T-helper 1 cell (primary cell): ENCODE data around the gene RTL1.

Source experiments
- DNase-seq, 5 donors: peaks; one replicate each; pipeline ENCODE4 v3.0.0-alpha.2; 2012 to 2020

Gene RTL1

GRCh38 chr14:100898465-100898864, 5.1 kb downstream of the RTL1 start:
- DNase-seq: no peak

DNA sequence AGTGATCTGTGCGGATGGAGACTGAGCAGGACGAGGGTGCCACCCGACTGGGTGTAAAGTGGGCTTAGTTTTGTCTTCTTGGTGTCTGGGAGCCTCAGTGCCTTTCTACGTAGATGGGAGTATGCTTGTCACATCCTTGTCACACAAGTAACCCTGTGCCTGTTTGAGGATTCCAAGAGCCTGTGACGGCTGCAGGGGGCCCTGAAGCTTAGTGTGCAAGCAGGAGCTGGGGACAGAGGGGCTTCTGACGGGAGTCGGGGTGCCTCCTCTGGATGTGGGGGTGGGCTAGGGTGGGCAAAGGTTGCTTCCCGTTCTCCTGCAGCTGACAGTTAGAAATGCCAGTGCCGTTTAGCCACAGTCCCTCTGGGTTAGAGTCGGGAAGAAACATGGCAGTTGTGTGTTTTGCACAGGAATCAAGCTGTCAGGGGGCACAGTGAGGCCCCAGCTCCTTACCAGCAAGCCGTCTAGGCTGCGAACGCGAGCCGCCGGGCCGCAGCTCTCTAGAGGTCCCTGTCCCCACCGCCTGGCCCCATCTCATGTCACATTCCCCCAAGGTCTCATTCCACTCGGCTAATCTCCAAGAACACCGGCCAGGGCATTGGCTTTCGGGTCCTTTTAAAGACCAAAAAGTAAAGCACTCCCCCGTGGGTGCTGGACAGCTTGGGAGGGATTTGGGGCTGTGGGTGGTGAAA, 7.0 kb downstream of the RTL1 start:
- DNase-seq: no peak

GRCh38 chr14:100895411-100895810, 8.1 kb downstream of the RTL1 start:
- DNase-seq: no peak

DNA sequence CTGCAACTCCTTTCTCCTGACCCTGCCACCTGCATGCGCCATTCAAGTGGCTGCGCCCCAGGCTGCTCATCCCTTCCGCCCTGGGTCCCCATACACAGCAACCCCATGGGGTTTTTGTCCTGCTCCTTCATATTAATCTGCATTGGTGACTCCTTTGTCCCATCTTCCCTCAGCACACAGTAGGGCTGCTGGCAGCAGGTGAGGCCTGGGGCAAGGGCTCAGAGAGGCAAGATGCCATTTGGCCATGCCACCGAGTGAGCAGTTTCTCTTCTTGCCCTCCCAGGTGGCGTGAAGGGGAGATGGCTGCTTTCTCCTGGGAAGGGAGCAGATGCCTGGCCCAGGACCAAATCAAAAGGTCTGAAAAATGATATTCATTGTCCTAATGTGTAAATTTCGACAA, 9.1 kb downstream of the RTL1 start:
- no peak for DNase-seq

GRCh38 chr14:100893760-100894159, 9.8 kb downstream of the RTL1 start:
- no peak for DNase-seq

- DNase-seq: no peak
Measured at GRCh38 chr14:100893228-100893601, 10.3 kb downstream of the RTL1 start.

GRCh38 chr14:100892496-100893227, 10.9 kb downstream of the RTL1 start:
- no peak for DNase-seq

GRCh38 chr14:100891501-100892445, 11.7 kb downstream of the RTL1 start:
- no peak for DNase-seq

DNA sequence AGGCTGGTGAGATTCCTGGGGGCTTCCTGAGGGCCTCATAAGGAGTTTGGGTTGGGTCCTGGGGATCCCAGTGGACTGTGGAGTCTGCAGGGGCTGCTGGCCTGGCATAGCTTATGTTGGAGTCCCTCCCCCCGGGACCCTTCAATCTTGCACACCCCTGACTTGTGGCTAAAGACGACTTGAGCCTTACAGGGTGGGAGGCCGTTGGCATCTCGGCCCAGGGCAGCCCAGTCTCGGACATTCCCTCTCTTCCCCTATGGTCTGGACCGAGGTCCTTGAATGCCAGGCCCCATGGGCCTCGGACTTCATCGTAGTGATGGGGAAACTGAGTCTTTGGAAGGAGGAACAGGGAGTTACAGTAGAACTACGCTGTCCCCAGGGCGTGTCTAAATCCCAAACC, 12.5 kb downstream of the RTL1 start:
- no peak for DNase-seq

DNA sequence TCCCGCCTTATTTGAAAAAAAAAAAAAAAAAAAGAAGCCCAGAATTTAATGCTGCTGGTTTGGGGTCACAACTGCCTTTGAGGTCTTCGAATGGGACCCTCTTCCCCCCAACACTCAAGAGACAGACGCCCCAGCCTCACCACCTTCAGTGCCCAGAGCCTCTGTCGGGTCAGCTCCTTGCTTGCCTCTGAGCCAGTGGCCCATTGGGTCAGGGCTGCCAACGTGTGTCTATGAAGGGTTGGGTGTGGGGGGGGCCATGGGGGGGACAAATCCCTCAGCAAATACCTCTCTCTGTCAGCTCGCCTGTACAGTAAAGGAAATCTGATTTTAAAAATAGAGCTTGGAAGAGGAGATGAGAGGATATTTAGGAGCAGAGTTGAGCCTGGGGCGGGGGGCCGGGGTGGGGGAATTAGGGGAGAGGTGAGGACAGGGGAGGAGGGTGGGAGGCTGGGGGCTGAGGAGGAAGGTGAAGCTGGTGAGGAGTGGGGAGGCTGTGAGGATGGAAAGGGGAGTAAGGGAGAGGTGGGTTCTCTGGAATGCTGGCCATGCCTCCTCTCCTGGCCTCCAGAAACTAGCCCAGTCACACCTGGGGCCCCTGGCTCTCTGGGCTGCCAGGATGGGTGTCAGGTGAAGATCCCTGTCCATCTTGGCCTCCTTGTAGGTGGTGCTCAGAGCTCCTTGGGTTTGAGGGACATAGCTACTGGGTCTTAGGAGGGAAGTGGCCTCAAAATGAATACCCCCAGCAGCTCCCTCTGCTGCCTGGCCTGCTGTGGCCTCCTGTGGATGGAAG, 13.3 kb downstream of the RTL1 start:
- no peak for DNase-seq

DNA sequence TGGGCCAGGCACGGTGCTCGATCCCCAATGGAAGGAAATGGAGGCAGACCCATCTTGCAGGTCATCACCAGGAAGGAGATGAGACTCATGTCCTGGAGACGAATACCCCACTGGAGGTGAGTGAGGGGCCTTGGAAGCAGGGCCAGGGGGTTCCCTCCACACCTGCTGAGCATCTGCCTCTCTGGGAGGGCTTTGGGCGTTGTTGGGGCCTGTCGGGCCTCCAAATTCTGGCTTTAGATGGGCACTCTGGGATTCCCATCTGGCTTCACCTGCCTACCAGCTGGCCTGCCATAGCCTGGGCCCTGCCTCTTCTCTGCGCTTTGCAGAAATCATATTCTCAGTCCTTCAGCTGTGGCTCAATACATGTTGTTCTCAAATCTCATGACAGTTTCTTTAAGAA, 13.9 kb downstream of the RTL1 start:
- DNase-seq: no peak

DNA sequence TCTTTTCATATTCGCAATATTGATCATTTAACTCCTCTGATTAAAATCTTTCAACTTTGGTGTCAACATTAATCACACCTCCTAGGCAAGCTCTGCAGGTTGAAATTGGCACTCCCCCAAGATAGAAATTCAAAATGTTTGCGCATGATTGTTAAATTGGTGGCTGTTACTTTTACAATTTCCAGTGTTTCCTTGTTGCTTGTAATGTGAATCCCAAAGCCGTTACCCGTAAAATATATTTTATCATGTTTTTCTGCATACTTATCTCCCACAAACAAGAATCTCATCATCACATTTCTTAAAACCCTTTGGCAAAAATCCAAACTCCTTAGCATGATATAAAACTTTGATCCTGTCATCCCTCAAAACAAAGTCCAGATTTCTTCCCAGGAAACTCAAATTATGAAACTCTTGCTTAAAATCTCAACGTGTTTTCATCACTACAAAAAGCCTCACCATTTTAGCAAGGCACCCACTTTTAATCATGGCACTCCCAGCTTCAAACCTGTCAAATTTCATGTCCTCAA, 14.7 kb downstream of the RTL1 start:
- no peak for DNase-seq

GRCh38 chr14:100887728-100888335, 15.7 kb downstream of the RTL1 start:
- no peak for DNase-seq

DNA sequence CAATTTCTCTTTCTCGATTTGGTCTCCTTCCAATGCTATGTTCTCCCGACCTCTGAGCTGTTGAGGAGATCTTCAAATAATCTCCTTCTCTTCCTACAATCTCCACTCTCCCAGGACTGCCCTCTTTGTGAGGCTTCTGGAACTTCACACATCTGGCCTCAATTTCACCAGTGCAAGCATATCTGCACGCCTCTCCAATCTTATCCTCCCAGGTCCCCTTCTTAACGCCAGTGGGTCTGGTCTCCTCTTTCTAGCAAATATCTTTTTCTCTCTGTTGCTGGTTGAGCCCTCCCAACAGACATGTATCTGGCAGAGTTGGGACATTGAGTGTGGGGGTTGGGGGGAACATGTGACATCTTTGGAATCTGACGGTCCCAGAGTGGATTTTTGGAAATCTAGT, 17.9 kb downstream of the RTL1 start:
- no peak for DNase-seq

GRCh38 chr14:100885196-100885595, 18.3 kb downstream of the RTL1 start:
- DNase-seq: no peak

- DNase-seq: no peak
Measured at GRCh38 chr14:100884456-100884855, 19.1 kb downstream of the RTL1 start.

DNA sequence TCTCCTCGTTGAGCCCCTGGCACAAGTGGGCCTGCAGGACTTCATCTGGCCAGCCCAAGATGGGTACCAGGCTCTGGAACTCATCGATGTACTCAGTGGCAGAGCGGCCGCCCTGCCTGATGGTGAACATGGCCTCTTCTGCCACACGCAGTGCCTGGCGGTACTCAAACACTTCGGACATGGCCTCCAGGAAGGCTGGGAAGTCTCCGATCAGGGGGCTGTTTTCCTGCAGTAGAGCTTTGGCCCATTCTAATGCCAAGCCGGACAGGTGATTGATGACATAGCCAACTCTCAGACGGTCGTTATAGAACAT, 19.8 kb downstream of the RTL1 start:
- DNase-seq: no peak

- DNase-seq: no peak
Measured at GRCh38 chr14:100882991-100883788, 20.3 kb downstream of the RTL1 start.

GRCh38 chr14:100882026-100882967, 21.2 kb downstream of the RTL1 start:
- no peak for DNase-seq
